GM23338 (cell line): Measurements from ENCODE around the gene COL4A1. TPM values are rescaled to one million over a fixed set of nuclear protein-coding genes. Genes with fewer than 3 reads are reported as not detected.

Experiments used
- ATAC-seq: fragments of 200-7000 bp; cut with Tn5 transposase; 3 replicates; pipeline ENCODE4 v1.9.1; 2020
- DNase-seq: peaks from one replicate; pipeline ENCODE4 v3.0.0-alpha.2; 2015; ENCODE audit warnings: low spot score
- H2AFZ ChIP-seq: fragments of 200-600 bp; sonication (generic); 2 replicates; pipeline ENCODE4 v1.8.0; 2016; ENCODE audit warnings: antibody characterized with exemption, mild to moderate bottlenecking, moderate library complexity
- H3F3A ChIP-seq: fragments of 200-600 bp; sonication (generic); replicated peaks from 2 replicates; pipeline ENCODE4 v1.8.0; 2017; ENCODE audit warnings: antibody characterized with exemption, mixed run types, low read depth
- H3K27ac ChIP-seq: fragments of 200-600 bp; sonication (generic); 2 replicates; pipeline ENCODE4 v1.6.1; 2016; ENCODE audit warnings: low read depth
- H3K27me3 ChIP-seq: fragments of 200-600 bp; sonication (generic); 2 replicates; pipeline ENCODE4 v1.8.0; 2016; ENCODE audit warnings: mild to moderate bottlenecking, mixed run types, moderate library complexity; ENCODE audit not compliant: insufficient read depth
- H3K36me3 ChIP-seq: fragments of 200-600 bp; sonication (generic); 2 replicates; pipeline ENCODE4 v1.8.0; 2016; ENCODE audit warnings: mild to moderate bottlenecking; ENCODE audit not compliant: insufficient read depth
- H3K4me1 ChIP-seq: fragments of 200-600 bp; sonication (generic); 2 replicates; pipeline ENCODE4 v1.8.0; 2016; ENCODE audit warnings: mild to moderate bottlenecking, moderate library complexity; ENCODE audit not compliant: insufficient read depth
- H3K4me2 ChIP-seq: fragments of 200-600 bp; sonication (generic); 2 replicates; pipeline ENCODE4 v1.7.1; 2017; ENCODE audit warnings: mixed run types
- H3K4me3 ChIP-seq: fragments of 200-600 bp; sonication (generic); 2 replicates; pipeline ENCODE4 v1.6.1; 2016; ENCODE audit warnings: mixed run types
- H3K79me2 ChIP-seq: fragments of 200-600 bp; sonication (generic); replicated peaks from 2 replicates; pipeline ENCODE4 v1.8.0; 2017; ENCODE audit warnings: mild to moderate bottlenecking; ENCODE audit not compliant: insufficient read depth
- H3K9me2 ChIP-seq: fragments of 200-600 bp; sonication (generic); 2 replicates; pipeline ENCODE4 v1.8.0; 2017; ENCODE audit not compliant: insufficient read depth
- H4K20me1 ChIP-seq: fragments of 200-600 bp; sonication (generic); replicated peaks from 2 replicates; pipeline ENCODE4 v1.8.0; 2017; ENCODE audit warnings: mild to moderate bottlenecking; ENCODE audit not compliant: insufficient read depth
- H3K27ac Mint-ChIP-seq: 2 replicates; pipeline ENCODE4 v1.8.0; 2020; ENCODE audit warnings: inconsistent platforms, mild to moderate bottlenecking, moderate library complexity, mixed read lengths
- H3K27me3 Mint-ChIP-seq: 3 replicates; pipeline ENCODE4 v1.8.0; 2022; ENCODE audit warnings: low read depth, mild to moderate bottlenecking, moderate library complexity, mixed read lengths, inconsistent platforms; ENCODE audit not compliant: insufficient read depth, poor library complexity
- H3K36me3 Mint-ChIP-seq: 3 replicates; pipeline ENCODE4 v1.8.0; 2021; ENCODE audit warnings: low read depth, mild to moderate bottlenecking, inconsistent platforms, moderate library complexity, mixed read lengths
- H3K4me1 Mint-ChIP-seq: 3 replicates; pipeline ENCODE4 v1.8.0; 2020; ENCODE audit warnings: mild to moderate bottlenecking, inconsistent platforms, mixed read lengths
- H3K4me3 Mint-ChIP-seq: 3 replicates; pipeline ENCODE4 v1.8.0; 2021; ENCODE audit warnings: moderate library complexity, mild to moderate bottlenecking, inconsistent platforms, mixed read lengths
- H3K9me3 Mint-ChIP-seq: 3 replicates; pipeline ENCODE4 v1.8.0; 2020; ENCODE audit warnings: moderate library complexity, mild to moderate bottlenecking, inconsistent platforms, mixed read lengths
- CREB1 ChIP-seq: fragments of 250-450 bp; sonication (Bioruptor Pico); IDR thresholded peaks from 2 replicates; pipeline ENCODE4 v1.5.0; 2020; ENCODE audit warnings: low read depth, mild to moderate bottlenecking, moderate library complexity
- EZH2 ChIP-seq: fragments of 200-600 bp; sonication (generic); IDR thresholded peaks from one replicate; pipeline ENCODE4 v1.8.0; 2017; ENCODE audit warnings: antibody characterized with exemption, mild to moderate bottlenecking, low read depth; ENCODE audit not compliant: unreplicated experiment
- EZH2phosphoT487 ChIP-seq: fragments of 200-600 bp; sonication (generic); IDR thresholded peaks from one replicate; pipeline ENCODE4 v1.8.1; 2018; ENCODE audit warnings: antibody characterized with exemption; ENCODE audit not compliant: unreplicated experiment
- JUNB ChIP-seq: IDR thresholded peaks from one replicate; pipeline ENCODE4 v1.6.1; 2016; ENCODE audit warnings: antibody characterized with exemption; ENCODE audit not compliant: unreplicated experiment
- NANOG ChIP-seq: IDR thresholded peaks from 2 replicates; pipeline ENCODE4 v1.6.1; 2016; ENCODE audit warnings: antibody characterized with exemption, borderline replicate concordance
- POLR2AphosphoS5 ChIP-seq: IDR thresholded peaks from 2 replicates; pipeline ENCODE4 v1.6.1; 2016; ENCODE audit warnings: antibody characterized with exemption, low read depth
- STAT1 ChIP-seq: IDR thresholded peaks from one replicate; pipeline ENCODE4 v1.6.1; 2016; ENCODE audit warnings: antibody characterized with exemption; ENCODE audit not compliant: unreplicated experiment
- ZNF114 ChIP-seq: fragments of 250-450 bp; sonication (Bioruptor Pico); IDR thresholded peaks from 2 replicates; pipeline ENCODE4 v1.5.0; 2020; ENCODE audit warnings: mild to moderate bottlenecking, moderate library complexity
- ZNF331 ChIP-seq: fragments of 250-450 bp; sonication (Bioruptor Pico); IDR thresholded peaks from 2 replicates; pipeline ENCODE4 v1.5.0; 2020; ENCODE audit warnings: low read depth, mild to moderate bottlenecking, moderate library complexity
- polyA plus RNA-seq: library from polyadenylated mRNA; unstranded; fragments of >200 nt; fragmentation: Nextera tagmentation; extraction: Ambion mirVana; gene quantifications from 2 replicates; pipeline ENCODE4 v1.2.1, GENCODE V29; 2016
- total RNA-seq: library from RNA; depleted of rRNA; stranded (reverse); fragments of >200 nt; shearing (Covaris generic); gene quantifications from 2 replicates; pipeline ENCODE4 v1.2.3, GENCODE V29; 2014
- TF ChIP-seq, protein P1 (sequence below): fragments of 250-450 bp; sonication (Bioruptor Pico); IDR thresholded peaks from 2 replicates; pipeline ENCODE4 v1.5.0; 2020; ENCODE audit warnings: mild to moderate bottlenecking, moderate library complexity
- TF ChIP-seq, protein P2 (sequence below): IDR thresholded peaks from one replicate; pipeline ENCODE4 v1.6.1; 2018; ENCODE audit warnings: antibody characterized with exemption; ENCODE audit not compliant: unreplicated experiment
- TF ChIP-seq, protein P3 (sequence below), 2 experiments: fragments of 200-600 bp in 1 of 2; sonication (generic) in 1 of 2; conservative IDR thresholded peaks; 2 replicates each; pipeline versions ENCODE4 v1.5.1 to v1.6.1; 2016 to 2017; ENCODE audit warnings: antibody characterized with exemption in 2 of 2, low read depth in 2 of 2, mild to moderate bottlenecking in 2 of 2, moderate library complexity in 1 of 2
- TF ChIP-seq, protein P4 (sequence below): IDR thresholded peaks from 2 replicates; pipeline ENCODE4 v1.6.1; 2016; ENCODE audit warnings: antibody characterized with exemption

The COL4A1 gene
- total and polyA plus RNA-seq, 2 experiments from 2014 or later, result 39.1 to 110 TPM

DNA sequence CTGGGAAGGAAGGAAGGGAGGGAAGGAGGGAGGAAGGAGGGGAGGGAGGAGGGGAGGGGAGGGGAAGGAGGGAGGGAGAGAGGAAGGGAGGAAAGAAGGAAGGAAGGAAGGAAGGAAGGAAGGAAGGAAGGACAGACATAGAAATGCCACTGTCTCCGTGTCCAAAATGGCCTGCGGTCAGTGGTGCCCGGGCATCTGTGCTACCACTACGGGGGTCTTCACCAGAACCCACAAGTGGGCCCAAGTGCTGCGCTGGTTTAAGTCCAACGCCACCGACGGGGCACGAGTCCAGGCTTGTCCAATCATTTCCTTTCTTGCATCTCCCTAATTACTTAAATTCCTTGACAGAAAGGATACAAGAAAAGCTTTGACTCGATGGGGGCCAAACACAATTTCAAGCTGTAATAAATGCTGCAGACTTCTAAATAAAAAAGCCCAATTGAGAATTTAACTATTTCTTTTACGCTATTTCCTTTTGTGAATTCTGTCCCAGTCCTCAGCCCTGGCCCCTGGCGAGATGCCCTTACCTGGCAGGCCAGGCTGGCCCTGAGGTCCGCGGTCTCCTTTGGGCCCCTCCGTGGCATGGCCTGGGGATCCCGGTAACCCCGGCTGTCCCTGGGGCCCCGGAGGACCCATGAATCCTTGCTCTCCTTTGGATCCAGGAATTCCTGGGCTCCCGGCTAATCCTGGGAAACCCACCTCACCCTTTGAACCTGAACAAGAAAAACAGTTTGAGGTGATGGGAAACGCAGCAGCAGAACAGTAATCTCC is 136.8 kb downstream of the COL4A1 start:
- Mint-ChIP-seq H3K36me3 (peaks cover 33% of the 10 kb centered on the region), H3K27me3 (no peaks in the 10 kb centered on the region), H3K27ac (no peak overlapping the region), H3K4me1 (no peaks in the 10 kb centered on the region; the same call in 2 of the 3 replicates), H3K4me3 (no peak overlapping the region), H3K9me3 (no peaks in the 10 kb centered on the region; the same call in 2 of the 3 replicates)
- Histone ChIP-seq H3K4me3 (no peak overlapping the region), H3K79me2 (no peaks in the 10 kb centered on the region), H3K27me3 (no peaks in the 10 kb centered on the region), H3K27ac (no peak overlapping the region), H3K4me1 (no peaks in the 10 kb centered on the region), H3K9me2 (no peaks in the 10 kb centered on the region), H3K4me2 (no peak overlapping the region), H3F3A (no peaks in the 10 kb centered on the region), H3K36me3 (peaks cover 27% of the 10 kb centered on the region), H2AFZ (no peak overlapping the region), H4K20me1 (no peaks in the 10 kb centered on the region)
- TF ChIP-seq STAT1, result no peak
- no peak for TF ChIP-seq EZH2
- TF ChIP-seq, protein P1, sequence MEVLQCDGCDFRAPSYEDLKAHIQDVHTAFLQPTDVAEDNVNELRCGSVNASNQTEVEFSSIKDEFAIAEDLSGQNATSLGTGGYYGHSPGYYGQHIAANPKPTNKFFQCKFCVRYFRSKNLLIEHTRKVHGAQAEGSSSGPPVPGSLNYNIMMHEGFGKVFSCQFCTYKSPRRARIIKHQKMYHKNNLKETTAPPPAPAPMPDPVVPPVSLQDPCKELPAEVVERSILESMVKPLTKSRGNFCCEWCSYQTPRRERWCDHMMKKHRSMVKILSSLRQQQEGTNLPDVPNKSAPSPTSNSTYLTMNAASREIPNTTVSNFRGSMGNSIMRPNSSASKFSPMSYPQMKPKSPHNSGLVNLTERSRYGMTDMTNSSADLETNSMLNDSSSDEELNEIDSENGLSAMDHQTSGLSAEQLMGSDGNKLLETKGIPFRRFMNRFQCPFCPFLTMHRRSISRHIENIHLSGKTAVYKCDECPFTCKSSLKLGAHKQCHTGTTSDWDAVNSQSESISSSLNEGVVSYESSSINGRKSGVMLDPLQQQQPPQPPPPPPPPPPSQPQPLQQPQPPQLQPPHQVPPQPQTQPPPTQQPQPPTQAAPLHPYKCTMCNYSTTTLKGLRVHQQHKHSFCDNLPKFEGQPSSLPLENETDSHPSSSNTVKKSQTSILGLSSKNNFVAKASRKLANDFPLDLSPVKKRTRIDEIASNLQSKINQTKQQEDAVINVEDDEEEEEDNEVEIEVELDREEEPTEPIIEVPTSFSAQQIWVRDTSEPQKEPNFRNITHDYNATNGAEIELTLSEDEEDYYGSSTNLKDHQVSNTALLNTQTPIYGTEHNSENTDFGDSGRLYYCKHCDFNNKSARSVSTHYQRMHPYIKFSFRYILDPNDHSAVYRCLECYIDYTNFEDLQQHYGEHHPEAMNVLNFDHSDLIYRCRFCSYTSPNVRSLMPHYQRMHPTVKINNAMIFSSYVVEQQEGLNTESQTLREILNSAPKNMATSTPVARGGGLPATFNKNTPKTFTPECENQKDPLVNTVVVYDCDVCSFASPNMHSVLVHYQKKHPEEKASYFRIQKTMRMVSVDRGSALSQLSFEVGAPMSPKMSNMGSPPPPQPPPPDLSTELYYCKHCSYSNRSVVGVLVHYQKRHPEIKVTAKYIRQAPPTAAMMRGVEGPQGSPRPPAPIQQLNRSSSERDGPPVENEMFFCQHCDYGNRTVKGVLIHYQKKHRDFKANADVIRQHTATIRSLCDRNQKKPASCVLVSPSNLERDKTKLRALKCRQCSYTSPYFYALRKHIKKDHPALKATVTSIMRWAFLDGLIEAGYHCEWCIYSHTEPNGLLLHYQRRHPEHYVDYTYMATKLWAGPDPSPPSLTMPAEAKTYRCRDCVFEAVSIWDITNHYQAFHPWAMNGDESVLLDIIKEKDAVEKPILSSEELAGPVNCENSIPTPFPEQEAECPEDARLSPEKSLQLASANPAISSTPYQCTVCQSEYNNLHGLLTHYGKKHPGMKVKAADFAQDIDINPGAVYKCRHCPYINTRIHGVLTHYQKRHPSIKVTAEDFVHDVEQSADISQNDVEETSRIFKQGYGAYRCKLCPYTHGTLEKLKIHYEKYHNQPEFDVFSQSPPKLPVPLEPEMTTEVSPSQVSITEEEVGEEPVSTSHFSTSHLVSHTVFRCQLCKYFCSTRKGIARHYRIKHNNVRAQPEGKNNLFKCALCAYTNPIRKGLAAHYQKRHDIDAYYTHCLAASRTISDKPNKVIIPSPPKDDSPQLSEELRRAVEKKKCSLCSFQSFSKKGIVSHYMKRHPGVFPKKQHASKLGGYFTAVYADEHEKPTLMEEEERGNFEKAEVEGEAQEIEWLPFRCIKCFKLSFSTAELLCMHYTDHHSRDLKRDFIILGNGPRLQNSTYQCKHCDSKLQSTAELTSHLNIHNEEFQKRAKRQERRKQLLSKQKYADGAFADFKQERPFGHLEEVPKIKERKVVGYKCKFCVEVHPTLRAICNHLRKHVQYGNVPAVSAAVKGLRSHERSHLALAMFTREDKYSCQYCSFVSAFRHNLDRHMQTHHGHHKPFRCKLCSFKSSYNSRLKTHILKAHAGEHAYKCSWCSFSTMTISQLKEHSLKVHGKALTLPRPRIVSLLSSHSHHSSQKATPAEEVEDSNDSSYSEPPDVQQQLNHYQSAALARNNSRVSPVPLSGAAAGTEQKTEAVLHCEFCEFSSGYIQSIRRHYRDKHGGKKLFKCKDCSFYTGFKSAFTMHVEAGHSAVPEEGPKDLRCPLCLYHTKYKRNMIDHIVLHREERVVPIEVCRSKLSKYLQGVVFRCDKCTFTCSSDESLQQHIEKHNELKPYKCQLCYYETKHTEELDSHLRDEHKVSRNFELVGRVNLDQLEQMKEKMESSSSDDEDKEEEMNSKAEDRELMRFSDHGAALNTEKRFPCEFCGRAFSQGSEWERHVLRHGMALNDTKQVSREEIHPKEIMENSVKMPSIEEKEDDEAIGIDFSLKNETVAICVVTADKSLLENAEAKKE (CRISPR knock-in tag), result no peak
- TF ChIP-seq ZNF114 (CRISPR knock-in tag), result no peak
- TF ChIP-seq, protein P2, sequence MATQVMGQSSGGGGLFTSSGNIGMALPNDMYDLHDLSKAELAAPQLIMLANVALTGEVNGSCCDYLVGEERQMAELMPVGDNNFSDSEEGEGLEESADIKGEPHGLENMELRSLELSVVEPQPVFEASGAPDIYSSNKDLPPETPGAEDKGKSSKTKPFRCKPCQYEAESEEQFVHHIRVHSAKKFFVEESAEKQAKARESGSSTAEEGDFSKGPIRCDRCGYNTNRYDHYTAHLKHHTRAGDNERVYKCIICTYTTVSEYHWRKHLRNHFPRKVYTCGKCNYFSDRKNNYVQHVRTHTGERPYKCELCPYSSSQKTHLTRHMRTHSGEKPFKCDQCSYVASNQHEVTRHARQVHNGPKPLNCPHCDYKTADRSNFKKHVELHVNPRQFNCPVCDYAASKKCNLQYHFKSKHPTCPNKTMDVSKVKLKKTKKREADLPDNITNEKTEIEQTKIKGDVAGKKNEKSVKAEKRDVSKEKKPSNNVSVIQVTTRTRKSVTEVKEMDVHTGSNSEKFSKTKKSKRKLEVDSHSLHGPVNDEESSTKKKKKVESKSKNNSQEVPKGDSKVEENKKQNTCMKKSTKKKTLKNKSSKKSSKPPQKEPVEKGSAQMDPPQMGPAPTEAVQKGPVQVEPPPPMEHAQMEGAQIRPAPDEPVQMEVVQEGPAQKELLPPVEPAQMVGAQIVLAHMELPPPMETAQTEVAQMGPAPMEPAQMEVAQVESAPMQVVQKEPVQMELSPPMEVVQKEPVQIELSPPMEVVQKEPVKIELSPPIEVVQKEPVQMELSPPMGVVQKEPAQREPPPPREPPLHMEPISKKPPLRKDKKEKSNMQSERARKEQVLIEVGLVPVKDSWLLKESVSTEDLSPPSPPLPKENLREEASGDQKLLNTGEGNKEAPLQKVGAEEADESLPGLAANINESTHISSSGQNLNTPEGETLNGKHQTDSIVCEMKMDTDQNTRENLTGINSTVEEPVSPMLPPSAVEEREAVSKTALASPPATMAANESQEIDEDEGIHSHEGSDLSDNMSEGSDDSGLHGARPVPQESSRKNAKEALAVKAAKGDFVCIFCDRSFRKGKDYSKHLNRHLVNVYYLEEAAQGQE, result no peak
- no peak for TF ChIP-seq POLR2AphosphoS5
- no peak for TF ChIP-seq NANOG
- TF ChIP-seq ZNF331, result no peak
- TF ChIP-seq, protein P3, sequence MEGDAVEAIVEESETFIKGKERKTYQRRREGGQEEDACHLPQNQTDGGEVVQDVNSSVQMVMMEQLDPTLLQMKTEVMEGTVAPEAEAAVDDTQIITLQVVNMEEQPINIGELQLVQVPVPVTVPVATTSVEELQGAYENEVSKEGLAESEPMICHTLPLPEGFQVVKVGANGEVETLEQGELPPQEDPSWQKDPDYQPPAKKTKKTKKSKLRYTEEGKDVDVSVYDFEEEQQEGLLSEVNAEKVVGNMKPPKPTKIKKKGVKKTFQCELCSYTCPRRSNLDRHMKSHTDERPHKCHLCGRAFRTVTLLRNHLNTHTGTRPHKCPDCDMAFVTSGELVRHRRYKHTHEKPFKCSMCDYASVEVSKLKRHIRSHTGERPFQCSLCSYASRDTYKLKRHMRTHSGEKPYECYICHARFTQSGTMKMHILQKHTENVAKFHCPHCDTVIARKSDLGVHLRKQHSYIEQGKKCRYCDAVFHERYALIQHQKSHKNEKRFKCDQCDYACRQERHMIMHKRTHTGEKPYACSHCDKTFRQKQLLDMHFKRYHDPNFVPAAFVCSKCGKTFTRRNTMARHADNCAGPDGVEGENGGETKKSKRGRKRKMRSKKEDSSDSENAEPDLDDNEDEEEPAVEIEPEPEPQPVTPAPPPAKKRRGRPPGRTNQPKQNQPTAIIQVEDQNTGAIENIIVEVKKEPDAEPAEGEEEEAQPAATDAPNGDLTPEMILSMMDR (conservative IDR thresholded peaks at IDR 0.05; ENCODE audit: low read depth in 2 of 2), result no peak
- TF ChIP-seq, protein P4, sequence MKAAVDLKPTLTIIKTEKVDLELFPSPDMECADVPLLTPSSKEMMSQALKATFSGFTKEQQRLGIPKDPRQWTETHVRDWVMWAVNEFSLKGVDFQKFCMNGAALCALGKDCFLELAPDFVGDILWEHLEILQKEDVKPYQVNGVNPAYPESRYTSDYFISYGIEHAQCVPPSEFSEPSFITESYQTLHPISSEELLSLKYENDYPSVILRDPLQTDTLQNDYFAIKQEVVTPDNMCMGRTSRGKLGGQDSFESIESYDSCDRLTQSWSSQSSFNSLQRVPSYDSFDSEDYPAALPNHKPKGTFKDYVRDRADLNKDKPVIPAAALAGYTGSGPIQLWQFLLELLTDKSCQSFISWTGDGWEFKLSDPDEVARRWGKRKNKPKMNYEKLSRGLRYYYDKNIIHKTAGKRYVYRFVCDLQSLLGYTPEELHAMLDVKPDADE, result no peak
- no peak for TF ChIP-seq CREB1 (CRISPR knock-in tag)
- TF ChIP-seq JUNB, result no peak
- no peak for TF ChIP-seq EZH2phosphoT487
- no peak for DNase-seq
- ATAC-seq, result no peak
